Heart right ventricle (tissue), 16 donors: ENCODE results near the gene AMOT. TPM values are rescaled to one million over a fixed set of nuclear protein-coding genes. Genes with fewer than 3 reads are reported as not detected.
A peak's percentile ranks its signal among the peaks of the same experiment; 100 is the strongest.

ENCODE experiments used
- ATAC-seq, 8 donors: fragments of 200-7000 bp; cut with Tn5 transposase; one replicate each; pipeline ENCODE4 v1.9.1; 2020; ENCODE audit warnings: mild to moderate bottlenecking in 8 of 8, moderate library complexity in 8 of 8, moderate number of reproducible peaks in 1 of 8
- DNase-seq, 2 donors: peaks; one replicate each; pipeline ENCODE4 v3.0.0-alpha.2; 2020
- H3K27ac ChIP-seq, 10 donors: fragments of 200-600 bp; sonication (generic) in 2 of 10; one replicate each; pipeline versions ENCODE4 v1.5.0 to v1.8.0; 2020 to 2022; ENCODE audit warnings: mild to moderate bottlenecking in 3 of 10
- H3K27me3 ChIP-seq, 7 donors: fragments of 200-600 bp; one replicate each; pipeline ENCODE4 v1.8.0; 2021 to 2022; ENCODE audit warnings: mild to moderate bottlenecking in 2 of 7
- H3K36me3 ChIP-seq, 9 donors: fragments of 200-600 bp; sonication (generic) in 1 of 9; one replicate each; pipeline versions ENCODE4 v1.5.0 to v1.8.0; 2020 to 2022; ENCODE audit warnings: mild to moderate bottlenecking in 2 of 9
- H3K4me1 ChIP-seq, 9 donors: fragments of 200-600 bp; sonication (generic) in 1 of 9; one replicate each; pipeline versions ENCODE4 v1.5.0 to v1.8.0; 2020 to 2022; ENCODE audit warnings: mild to moderate bottlenecking in 4 of 9
- H3K4me3 ChIP-seq, 10 donors: fragments of 200-600 bp; sonication (generic) in 2 of 10; one replicate each; pipeline versions ENCODE4 v1.5.0 to v1.8.0; 2020 to 2022; ENCODE audit warnings: mild to moderate bottlenecking in 7 of 10, moderate library complexity in 2 of 10
- H3K9me3 ChIP-seq, 11 donors: fragments of 200-600 bp in 10 of 11; sonication (generic) in 2 of 11; one replicate each; pipeline versions ENCODE4 v1.5.0 to v1.8.0; 2013 to 2022; ENCODE audit warnings: mild to moderate bottlenecking in 2 of 11, control low read depth in 1 of 11, moderate library complexity in 1 of 11
- CTCF ChIP-seq, 9 donors: fragments of 200-600 bp; sonication (generic) in 2 of 9; IDR thresholded peaks; one replicate each; pipeline versions ENCODE4 v1.5.0 to v1.8.0; 2021 to 2022; ENCODE audit warnings: antibody characterized with exemption in 9 of 9, mild to moderate bottlenecking in 5 of 9, moderate library complexity in 1 of 9
- WGBS, 2 donors: extraction: QIAGEN DNeasy Blood & Tissue Kit; methylation state at CpG; one replicate each; pipeline ENCODE4 v1.1.7; 2013; ENCODE audit warnings: inconsistent platforms in 1 of 2; 5-methylcytosine and 5-hydroxymethylcytosine counted together
- intact Hi-C, 10 donors: fragments of 100-400 bp; cut with DNase I; formaldehyde crosslinking; loops; one replicate each; pipeline versions ENCODE4 v1.11.1 to v1.14.2; 2022
- long read RNA-seq, 3 donors: library from polyadenylated mRNA; unstranded; transcript quantifications; one replicate each; pipeline ENCODE4 v2.0.0, GENCODE V29; 2020 to 2021
- polyA plus RNA-seq, 2 donors: library from polyadenylated mRNA; stranded (reverse); fragments of 200-250 nt; gene quantifications; one replicate each; pipeline ENCODE4 v1.2.3, GENCODE V29; 2013
- total RNA-seq, 10 donors: library from RNA; stranded (reverse); fragmentation: NEBNext Ultra II Directional in 3 of 10; extraction: Animal tissue kit (Norgen Biotek cat#: 25700) in 3 of 10; gene quantifications; one replicate each; pipeline versions ENCODE4 v1.2.1 to v1.2.4, GENCODE V29; 2021 to 2023
- donor health status: Arrhythmogenic right ventricular cardiomyopathy.
- donor health status: ischemic (EF 13 %, LVEDD 7.1; RV severe dilation, severe dysfunction).
- donor health status: healthy with polysubstance abuse.
- donor health status: DM: no; HTN: yes; CAD: no.
- donor health status: DM: no; HTN: no; CAD: no.
- donor health status: ischemic (EF 25% LVEDD 6.9; RV normal size, moderate dysfunction).
- donor health status: ischemic (EF 25% LVEDD 5.7; RV mildly dilated, moderate dysfunction).
- donor health status: healthy.
- donor health status: DM: yes; HTN: yes; CAD: no.
- donor health status: Ischemic cardiomyopathy.
- donor health status: ischemic (EF 35%, LVEDD 5.7; RV mildly dilated, moderate dysfunction).
- donor health status: nonischemic (EF 11% LVEDD 7.7; RV severe dilation, severe dysfunction).
- donor health status: DM: yes; HTN: yes; CAD: no.
- donor health status: PGD.
- donor health status: ischemic (EF 29% LVEDD 5.4; RV normal size, mild dysfunction).
- donor health status: nonischemic (EF 23%, LVEDD 6.1; RV moderate dilation, normal function).

AMOT gene
- total RNA-seq: 10 to 100 TPM in 1 of 10 donors, 1 to 10 TPM in 9; 3.4 to 10.8 (median 6.5) TPM
- polyA plus RNA-seq: 1 to 10 TPM in 1 of 2 donors, under 1 TPM in 1; 0.62 to 1.7 TPM
- long read RNA-seq, donor 1, partial matches to known transcripts: 0 of 2 reads
- long read RNA-seq, donor 1, other reads (novel, unspliced or antisense): 2 of 2 reads
- long read RNA-seq, donor 2, partial matches to known transcripts: 0 of 2 reads
- long read RNA-seq, donor 2, other reads (novel, unspliced or antisense): 2 of 2 reads
- long read RNA-seq, donor 3: 0 reads

- Histone ChIP-seq H3K4me3 (peak within 1 kb of the TSS; percentile 40 to 84 (median 72)), H3K27me3 (peaks cover 0 to 64% (median 0%) of the 10 kb centered on the region in 7 donors), H3K9me3 (no peaks in the 10 kb centered on the region), H3K27ac (peak within 1 kb of the TSS; percentile 32 to 85 (median 74)), H3K4me1 (peaks cover 0 to 5% (median 0%) of the 10 kb centered on the region in 9 donors), H3K36me3 (no peaks in the 10 kb centered on the region)
- TF ChIP-seq CTCF (IDR thresholded peaks at IDR 0.05): no peak
- ATAC-seq (peak; percentile 92 to 98 (median 96)), DNase-seq (peak; percentile 79 to 81)
- WGBS, 2 donors: 0 to 1% methylated on average over 39 to 47 of the region's 49 CpGs
- intact Hi-C loops: no loop called here
Observed at GRCh38 chrX:112840382-112841113, at the start of gene AMOT. Gene AMOT, minus strand, starts transcription at chrX:112840831. Its CDS starts 17,705 bp downstream, at chrX:112823126.

- Histone ChIP-seq H3K27ac (peak overlapping the region in 1 of 10 donors; percentile 3), H3K9me3 (no peaks in the 10 kb centered on the region), H3K36me3 (no peaks in the 10 kb centered on the region), H3K27me3 (peaks cover 0 to 32% (median 0%) of the 10 kb centered on the region in 7 donors), H3K4me3 (no peak overlapping the region), H3K4me1 (peaks cover 0 to 6% (median 0%) of the 10 kb centered on the region in 9 donors)
- no peak for DNase-seq
- TF ChIP-seq CTCF (IDR thresholded peaks at IDR 0.05): no peak
- 32 to 42% methylated on average over 9 of the region's 9 CpGs for WGBS, 2 donors
- no peak for ATAC-seq
- intact Hi-C loops: no loop called here
Observed at GRCh38 chrX:112889400-112889799, 48.8 kb upstream of the AMOT start.

GRCh38 chrX:112888916-112889315, 48.3 kb upstream of the AMOT start:
- 45 to 57% methylated on average over 2 of the region's 2 CpGs for WGBS, 2 donors
- Histone ChIP-seq H3K27me3 (peaks cover 0 to 30% (median 0%) of the 10 kb centered on the region in 7 donors), H3K9me3 (no peaks in the 10 kb centered on the region), H3K4me1 (peaks cover 0 to 6% (median 0%) of the 10 kb centered on the region in 9 donors), H3K27ac (no peak overlapping the region), H3K36me3 (no peaks in the 10 kb centered on the region), H3K4me3 (no peak overlapping the region)
- ATAC-seq (peak in 3 of 8 donors; percentile 29 to 56 (median 46)), DNase-seq (peak in 1 of 2 donors; percentile 3)
- TF ChIP-seq CTCF (IDR thresholded peaks at IDR 0.05): no peak
- intact Hi-C loops: no loop called here

GRCh38 chrX:112877771-112878173, 37.1 kb upstream of the AMOT start:
- Histone ChIP-seq H3K36me3 (no peaks in the 10 kb centered on the region), H3K4me1 (no peaks in the 10 kb centered on the region)
- 80 to 90% methylated on average over 3 of the region's 3 CpGs for WGBS, 2 donors

More at GRCh38 chrX:112877771-112878173, 37.1 kb upstream of the AMOT start:
- no peak for DNase-seq
- Histone ChIP-seq H3K9me3 (no peaks in the 10 kb centered on the region), H3K27ac (no peak overlapping the region), H3K4me3 (no peak overlapping the region), H3K27me3 (peaks cover 0 to 26% (median 0%) of the 10 kb centered on the region in 7 donors)
- TF ChIP-seq CTCF (IDR thresholded peaks at IDR 0.05): no peak
- intact Hi-C loops: no loop called here
- no peak for ATAC-seq
